SIG-M5 treated with dmso at 0.1 percent for 504 hours (cell line): ENCODE measurements around the gene COPB2.
A peak's percentile ranks its signal among the peaks of the same experiment; 100 is the strongest.
"Not testable (repeated sequence)": the region's sequence is repeated elsewhere in the genome, so short reads cannot be mapped to it uniquely, and the experiment has no call there.

ENCODE experiments used
- DNase-seq: peaks from one replicate; lab custom pipeline; 2025; ENCODE audit not compliant: unreplicated experiment; lab: John Stamatoyannopoulos, UW

Gene COPB2

GRCh38 chr3:139389552-139390368, at the start of gene COPB2:
TSS of gene COPB2 (minus strand) at chr3:139389647. CDS start at chr3:139389550, 97 bp downstream.
- DNase-seq = peak; percentile 98

- no peak for DNase-seq
Observed at GRCh38 chr3:139434764-139435307, 45.4 kb upstream of the COPB2 start.

DNA sequence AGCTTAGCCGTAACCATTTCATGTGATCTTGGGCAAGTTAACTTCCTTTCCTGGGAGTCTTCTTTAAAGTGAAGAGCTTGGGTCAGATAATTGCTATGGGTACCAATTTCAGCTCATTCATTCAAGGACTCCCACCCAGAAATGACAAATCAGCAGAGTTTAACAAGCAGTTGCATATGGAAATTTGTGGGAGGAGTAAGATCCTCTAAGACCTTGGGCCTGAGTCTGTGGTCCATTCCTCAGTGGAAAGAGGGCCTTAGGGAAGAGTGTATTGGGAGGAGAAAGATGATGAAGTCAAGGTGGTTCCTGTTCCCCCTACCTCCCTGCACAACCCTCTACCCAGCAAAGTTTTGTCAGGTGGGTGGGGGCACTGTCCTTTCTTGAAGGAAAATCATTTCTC, 44.8 kb upstream of the COPB2 start:
- DNase-seq = no peak

DNA sequence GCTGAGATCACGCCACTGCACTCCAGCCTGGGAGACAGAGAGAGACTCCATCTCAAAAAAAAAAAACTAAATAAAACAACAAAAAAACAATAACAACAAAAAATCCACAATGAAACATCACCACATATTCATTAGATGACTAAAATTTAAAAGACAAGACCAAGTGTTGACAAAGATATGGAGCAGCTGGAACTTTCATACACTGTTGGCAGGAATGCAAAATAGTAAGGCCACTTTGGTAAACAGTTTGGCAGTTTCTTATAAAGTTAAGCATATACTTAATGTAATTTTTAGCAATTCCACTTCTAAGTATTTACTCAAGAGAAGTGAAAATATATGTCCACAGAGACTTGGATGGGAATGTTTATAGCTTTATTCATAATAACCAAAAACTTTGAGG, 43.6 kb upstream of the COPB2 start:
- DNase-seq = no peak

GRCh38 chr3:139430493-139430892, 41.0 kb upstream of the COPB2 start:
- DNase-seq = no peak

GRCh38 chr3:139427283-139428060, 38.0 kb upstream of the COPB2 start:
- DNase-seq = peak; percentile 95

DNA sequence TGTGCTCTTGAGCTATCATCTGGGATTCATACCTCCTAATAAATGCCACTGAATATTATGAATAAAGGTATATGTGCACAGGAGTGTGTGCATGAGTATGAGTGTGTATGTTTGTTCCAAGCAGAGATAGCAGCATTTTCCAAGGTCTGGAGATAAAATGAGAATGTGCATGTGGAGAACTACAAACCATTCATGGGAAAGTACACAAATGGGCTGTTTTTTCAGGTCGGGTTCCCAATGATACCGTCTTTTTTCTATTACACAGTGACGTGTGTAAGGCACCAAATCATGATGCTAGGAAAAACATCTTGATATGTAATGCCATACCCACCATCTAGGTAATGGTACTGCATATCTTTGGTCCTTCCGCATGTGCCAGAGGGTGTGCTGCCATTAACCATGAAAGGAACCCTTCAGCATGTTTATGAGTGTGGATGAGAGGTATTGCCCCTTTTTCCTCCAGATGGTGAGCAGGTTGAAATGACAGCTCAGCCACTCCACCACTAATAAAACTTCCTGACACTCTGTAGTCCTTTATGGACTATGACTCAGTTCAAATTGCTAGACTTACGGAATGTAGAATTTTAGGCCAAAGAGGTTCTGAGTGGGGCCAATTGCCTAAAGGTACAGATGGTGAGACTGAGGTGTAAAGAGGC, 36.4 kb upstream of the COPB2 start:
- DNase-seq = no peak

GRCh38 chr3:139423232-139423631, 33.8 kb upstream of the COPB2 start:
- DNase-seq = no peak

DNA sequence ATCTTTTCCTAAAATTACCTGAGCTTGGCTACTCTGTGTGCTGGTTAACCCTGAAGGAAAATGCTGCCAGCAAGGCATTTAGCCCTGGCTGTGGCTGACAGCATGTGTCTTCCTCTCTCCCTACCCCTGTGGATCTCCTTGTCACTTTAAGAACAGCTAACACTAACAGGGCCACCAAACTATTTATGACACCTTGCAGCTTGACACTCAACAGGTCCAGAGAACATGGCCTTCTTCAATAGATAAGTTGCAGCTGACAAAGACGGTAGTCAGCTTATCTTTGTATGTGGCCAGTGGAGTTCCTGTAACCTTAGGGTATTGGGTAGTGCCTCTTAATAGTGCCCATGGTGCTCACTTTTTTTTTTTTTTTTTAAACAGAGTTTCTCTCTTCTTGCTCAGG, 32.0 kb upstream of the COPB2 start:
- no peak for DNase-seq

- no peak for DNase-seq
Observed at GRCh38 chr3:139421040-139421439, 31.6 kb upstream of the COPB2 start.

GRCh38 chr3:139418144-139418543, 28.7 kb upstream of the COPB2 start:
- no peak for DNase-seq

DNA sequence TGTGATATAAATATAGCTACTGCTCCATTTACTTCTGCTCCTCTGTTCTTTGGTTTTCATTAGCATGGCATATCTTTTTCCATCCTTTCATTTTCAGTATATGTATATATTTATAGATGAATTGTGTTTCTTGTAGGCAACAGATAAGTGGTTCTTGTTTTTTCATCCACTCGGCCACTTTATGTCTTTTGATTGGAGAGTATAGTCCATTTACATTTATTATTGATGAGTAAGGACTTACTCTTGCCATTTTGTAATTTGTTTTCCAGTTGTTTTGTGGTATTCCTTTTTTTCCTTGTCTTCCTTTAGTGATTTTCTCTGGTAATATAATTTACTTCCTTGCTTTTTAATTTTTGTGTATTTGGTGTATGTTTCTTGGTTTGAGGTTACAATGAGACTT, 26.8 kb upstream of the COPB2 start:
- no peak for DNase-seq

- DNase-seq = no peak
Observed at GRCh38 chr3:139414608-139415224, 25.3 kb upstream of the COPB2 start.

GRCh38 chr3:139412891-139413290, 23.4 kb upstream of the COPB2 start:
- DNase-seq = not testable (repeated sequence)

GRCh38 chr3:139401155-139401554, 11.7 kb upstream of the COPB2 start:
- not testable (repeated sequence) for DNase-seq

GRCh38 chr3:139396707-139397106, 7.3 kb upstream of the COPB2 start:
- DNase-seq = no peak

DNA sequence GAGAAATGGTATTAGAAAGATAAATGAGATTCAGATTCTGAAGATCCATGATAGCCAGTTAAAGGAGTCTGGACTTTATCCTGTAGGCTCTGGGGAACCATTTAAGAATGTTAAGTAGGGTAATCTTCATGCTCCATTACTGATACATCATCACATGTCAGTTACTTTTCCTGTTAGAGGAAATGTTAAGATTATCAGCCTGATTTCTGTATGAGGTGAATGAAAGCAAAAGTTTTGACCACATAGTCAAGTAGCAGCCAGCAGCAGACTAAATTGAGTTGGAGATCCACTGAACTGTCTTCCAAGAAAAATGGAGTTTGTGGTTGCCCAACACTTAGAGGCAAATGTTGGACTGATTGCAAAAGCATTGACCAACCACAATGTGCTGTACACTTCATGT, 4.7 kb upstream of the COPB2 start:
- DNase-seq = no peak

GRCh38 chr3:139388821-139389551, 461 bp downstream of the COPB2 start:
- DNase-seq = peak; percentile 18

DNA sequence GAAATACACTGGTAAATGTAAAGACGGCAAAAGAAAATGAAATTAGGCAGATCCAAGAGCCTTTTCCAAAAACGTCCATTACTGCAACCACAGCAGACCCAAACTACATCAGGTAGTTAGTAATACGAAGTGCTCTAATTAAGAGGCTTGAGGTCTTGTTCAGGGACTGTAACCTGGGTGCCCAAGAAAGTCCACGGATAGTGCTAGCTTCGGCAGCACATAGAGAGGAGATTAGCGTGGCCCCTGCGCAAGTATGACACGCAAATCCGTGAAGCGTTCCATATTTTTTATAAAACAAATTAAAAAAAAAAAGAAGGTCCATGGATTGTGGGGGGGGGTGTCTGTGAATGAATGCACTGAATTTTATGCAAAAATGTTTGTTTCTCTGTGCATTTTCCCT, 1.4 kb downstream of the COPB2 start:
- no peak for DNase-seq

DNA sequence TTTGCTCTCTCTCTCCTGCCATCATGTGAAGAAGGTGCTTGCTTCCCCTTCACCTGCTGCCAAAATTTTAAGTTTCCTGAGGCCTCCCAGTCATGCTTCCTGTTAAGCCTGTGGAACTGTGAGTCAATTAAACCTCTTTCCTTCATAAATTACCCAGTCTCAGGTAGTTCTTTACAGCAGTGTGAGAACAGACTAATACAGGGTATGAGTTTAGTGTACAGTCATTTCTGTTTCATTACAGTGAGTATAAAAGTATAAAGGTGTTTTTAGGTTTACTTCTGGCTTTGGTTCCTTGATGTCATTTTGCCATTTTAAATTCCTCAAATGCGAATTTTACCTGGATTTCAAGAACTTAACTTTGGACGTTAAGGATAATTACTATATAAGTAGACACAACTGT, 7.2 kb downstream of the COPB2 start:
- not testable (repeated sequence) for DNase-seq
